GM19023 (cell line): ENCODE measurements around the gene ADGRG3.
A peak's percentile ranks its signal among the peaks of the same experiment; 100 is the strongest.

Source experiments
- ATAC-seq: cut with Tn5 transposase; IDR thresholded peaks from one replicate; pipeline ENCODE4 v1.9.1; 2021; ENCODE audit warnings: mild to moderate bottlenecking, moderate library complexity; ENCODE audit not compliant: unreplicated experiment

Gene ADGRG3

GRCh38 chr16:57734308-57734924 is 66.3 kb downstream of the ADGRG3 start:
- no peak for ATAC-seq

DNA sequence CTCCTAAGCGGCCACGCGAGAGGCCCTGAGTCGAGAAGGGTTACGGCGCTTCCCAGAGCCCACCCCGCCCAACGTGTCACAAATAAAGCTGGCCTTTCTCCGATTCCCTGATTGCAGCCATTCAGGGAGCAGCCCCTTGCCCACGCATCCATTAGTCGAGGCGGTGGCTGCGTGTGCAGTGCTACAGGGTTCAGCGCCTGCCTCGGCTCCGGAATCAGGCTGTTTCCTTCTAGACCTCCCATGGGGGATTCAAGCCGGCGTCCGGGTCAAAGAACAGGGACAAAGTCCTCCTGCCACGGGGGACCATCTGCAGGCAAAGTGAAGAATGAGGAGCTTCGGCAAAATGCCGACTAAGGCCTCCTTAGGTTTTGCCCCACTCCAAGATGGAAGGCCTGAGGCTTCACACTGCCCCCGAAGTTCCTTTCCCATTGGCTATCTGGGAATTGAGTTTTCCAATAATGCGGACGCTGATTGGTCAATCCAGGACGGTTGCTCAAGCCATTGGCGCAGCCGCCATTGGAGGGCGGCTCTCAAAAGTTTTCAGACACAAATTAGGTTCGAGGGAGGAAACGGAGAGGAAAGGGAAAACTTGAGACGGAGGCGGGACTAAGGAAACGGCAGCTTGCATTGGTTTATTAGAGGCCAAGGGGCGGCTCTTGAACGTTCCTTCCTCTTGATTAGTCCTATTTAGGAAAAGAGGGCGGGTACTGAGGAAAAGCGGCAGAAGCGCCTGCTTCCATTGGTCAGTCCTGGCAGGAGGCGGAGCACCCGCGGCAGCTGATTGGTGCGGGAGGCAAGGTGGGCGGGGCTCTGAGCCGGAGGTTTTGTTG is 67.0 kb downstream of the ADGRG3 start:
- peak; percentile 92 for ATAC-seq

DNA sequence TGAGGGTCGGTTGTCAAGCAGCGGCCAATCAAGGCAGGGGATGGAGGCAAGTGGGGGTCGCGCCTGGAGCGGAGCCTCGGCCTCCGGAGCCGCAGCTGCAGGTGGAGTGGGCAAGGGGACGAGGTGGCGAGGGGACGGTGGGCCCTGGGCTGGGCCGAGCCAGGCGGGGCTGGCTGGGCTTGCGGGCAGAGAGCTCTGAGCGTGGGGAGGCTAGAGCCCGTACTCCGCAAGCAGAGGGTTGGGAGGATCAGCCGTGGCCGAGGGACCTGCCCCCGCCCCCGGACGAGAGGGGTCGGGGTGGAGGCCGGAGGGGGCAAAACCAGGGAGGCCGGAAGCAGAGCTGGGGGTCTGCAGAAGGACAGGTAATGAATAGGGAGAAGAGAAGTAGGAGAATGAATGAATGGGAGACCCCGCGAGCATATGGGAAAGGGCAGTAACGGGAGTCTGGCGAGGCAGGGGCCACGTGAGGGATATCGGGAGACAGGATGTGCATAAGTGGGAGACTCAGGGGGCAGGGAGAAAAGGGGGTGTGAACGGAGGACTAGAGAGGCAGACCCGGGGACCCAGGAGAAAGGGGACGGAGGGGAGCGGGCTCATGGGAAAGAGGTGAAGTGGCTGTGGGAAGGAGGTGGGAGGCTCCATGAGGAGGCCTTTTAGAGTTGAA is 67.8 kb downstream of the ADGRG3 start, which contains the start of gene KATNB1:
TSS of gene KATNB1 (plus strand) at position 16 of the 664 bp plus-strand sequence. CDS start 1,474 bp downstream, outside the sequence.
- ATAC-seq: no peak

- ATAC-seq: no peak
These were observed 68.6 kb downstream of the ADGRG3 start for GRCh38 chr16:57736419-57737351.

- ATAC-seq: no peak
These were observed 70.7 kb downstream of the ADGRG3 start for GRCh38 chr16:57738844-57739243.
